Heart left ventricle (tissue), 16 donors: ENCODE measurements around the gene ZDHHC20. TPM values are rescaled to one million over a fixed set of nuclear protein-coding genes. Genes with fewer than 3 reads are reported as not detected.

ENCODE experiments used
- ATAC-seq, 4 donors: fragments of 200-7000 bp; cut with Tn5 transposase; one replicate each; pipeline ENCODE4 v1.9.1; 2020 to 2022; ENCODE audit warnings: moderate library complexity in 4 of 4, mild to moderate bottlenecking in 3 of 4, moderate number of reproducible peaks in 1 of 4
- DNase-seq, 5 donors: peaks; one replicate each; pipeline ENCODE4 v3.0.0-alpha.2; 2020
- H3K27ac ChIP-seq, 12 donors: fragments of 200-600 bp; sonication (generic) in 4 of 12; one replicate each; pipeline versions ENCODE4 v1.5.0 to v1.8.0; 2016 to 2022; ENCODE audit warnings: mild to moderate bottlenecking in 2 of 12
- H3K27me3 ChIP-seq, 9 donors: fragments of 200-600 bp; sonication (generic) in 2 of 9; one replicate each; pipeline versions ENCODE4 v1.5.1 to v1.8.0; 2016 to 2022; ENCODE audit warnings: mild to moderate bottlenecking in 3 of 9
- H3K36me3 ChIP-seq, 9 donors: fragments of 200-600 bp; sonication (generic) in 2 of 9; one replicate each; pipeline versions ENCODE4 v1.5.0 to v1.8.0; 2018 to 2022; ENCODE audit warnings: mild to moderate bottlenecking in 2 of 9
- H3K4me1 ChIP-seq, 12 donors: fragments of 200-600 bp; sonication (generic) in 4 of 12; one replicate each; pipeline versions ENCODE4 v1.5.0 to v1.8.0; 2016 to 2022; ENCODE audit warnings: mild to moderate bottlenecking in 3 of 12
- H3K4me3 ChIP-seq, 12 donors: fragments of 200-600 bp; sonication (generic) in 4 of 12; one replicate each; pipeline versions ENCODE4 v1.5.0 to v1.8.0; 2017 to 2022; ENCODE audit warnings: mild to moderate bottlenecking in 9 of 12, moderate library complexity in 4 of 12
- H3K9me3 ChIP-seq, 12 donors: fragments of 200-600 bp; sonication (generic) in 4 of 12; one replicate each; pipeline versions ENCODE4 v1.5.0 to v1.8.0; 2016 to 2022; ENCODE audit warnings: mild to moderate bottlenecking in 1 of 12
- POLR2A ChIP-seq, 2 donors: fragments of 450-650 bp; IDR thresholded peaks; one replicate each; pipeline ENCODE4 v1.6.1; 2017; ENCODE audit warnings: antibody characterized with exemption in 2 of 2, mild to moderate bottlenecking in 2 of 2, moderate library complexity in 2 of 2
- WGBS, 4 donors: extraction: QIAGEN DNeasy Blood & Tissue Kit in 2 of 4; methylation state at CpG; one replicate each; pipeline versions ENCODE4 v1.1.5 to v1.1.7; 2013 to 2018; 5-methylcytosine and 5-hydroxymethylcytosine counted together
- intact Hi-C, 10 donors: fragments of 100-400 bp; cut with DNase I; formaldehyde crosslinking; loops; one replicate each; pipeline versions ENCODE4 v1.11.1 to v1.14.2; 2022
- polyA plus RNA-seq, 2 donors: library from polyadenylated mRNA; stranded (reverse); fragments of 200-250 nt; gene quantifications; one replicate each; pipeline ENCODE4 v1.2.3, GENCODE V29; 2013
- total RNA-seq, 9 donors: library from RNA; depleted of rRNA in 2 of 9; stranded (reverse); fragments of >200 nt in 2 of 9; fragmentation: NEBNext Ultra II Directional in 3 of 9; extraction: Animal tissue kit (Norgen Biotek cat#: 25700) in 3 of 9; gene quantifications; one replicate each; pipeline versions ENCODE4 v1.1.0 to v1.2.4, GENCODE V29; 2016 to 2023
- TF ChIP-seq, protein P1 (sequence below), 12 donors: fragments of 200-600 bp; sonication (generic) in 4 of 12; IDR thresholded peaks; one replicate each; pipeline versions ENCODE4 v1.5.0 to v1.8.0; 2018 to 2022; ENCODE audit warnings: antibody characterized with exemption in 12 of 12, mild to moderate bottlenecking in 5 of 12
- donor health status: ischemic (EF 13 %, LVEDD 7.1; RV severe dilation, severe dysfunction).
- donor health status: healthy with polysubstance abuse.
- donor health status: DM: no; HTN: yes; CAD: no.
- donor health status: DM: no; HTN: no; CAD: no.
- donor health status: ischemic (EF 25% LVEDD 6.9; RV normal size, moderate dysfunction).
- donor health status: ischemic (EF 25% LVEDD 5.7; RV mildly dilated, moderate dysfunction).
- donor health status: healthy.
- donor health status: DM: yes; HTN: yes; CAD: no.
- donor health status: ischemic (EF 35%, LVEDD 5.7; RV mildly dilated, moderate dysfunction).
- donor health status: nonischemic (EF 11% LVEDD 7.7; RV severe dilation, severe dysfunction).
- donor health status: DM: yes; HTN: yes; CAD: no.
- donor health status: PGD.
- donor health status: ischemic (EF 29% LVEDD 5.4; RV normal size, mild dysfunction).
- donor health status: nonischemic (EF 23%, LVEDD 6.1; RV moderate dilation, normal function).

Gene ZDHHC20
- total and polyA plus RNA-seq, 11 donors = 6.2 to 36.4 (median 16.8) TPM

DNA sequence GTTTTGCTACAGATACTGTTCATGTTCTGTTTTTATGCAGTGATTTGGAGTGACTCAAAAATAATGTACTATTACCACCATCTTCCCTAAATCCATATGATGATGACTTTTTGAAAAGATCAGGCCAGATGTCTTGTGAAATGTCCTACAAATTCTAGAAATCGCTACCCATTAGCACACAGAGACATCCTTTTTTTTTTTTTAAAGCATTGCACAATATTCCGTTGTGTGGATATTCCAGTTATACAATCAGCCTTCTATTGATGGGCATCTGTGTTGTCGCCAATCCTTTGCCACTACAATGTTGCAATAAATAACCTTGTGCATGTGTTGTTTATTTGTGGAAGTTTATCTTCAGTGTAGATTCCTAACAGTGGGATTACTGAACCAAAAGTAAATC, 24.5 kb downstream of the ZDHHC20 start:
- 90 to 92% (median 91%) methylated on average over 3 of the region's 3 CpGs for WGBS, 4 donors
- ATAC-seq = peak in 2 of 4 donors; percentile 13 to 43
- H3K4me1 ChIP-seq = peaks cover 0 to 50% (median 13%) of the 10 kb centered on the region in 12 donors

GRCh38 chr13:21429211-21429610, 29.9 kb downstream of the ZDHHC20 start:
- DNase-seq (no peak), ATAC-seq (no peak)
- Histone ChIP-seq H3K27me3 (no peaks in the 10 kb centered on the region), H3K9me3 (peaks cover 0 to 25% (median 11%) of the 10 kb centered on the region in 12 donors), H3K4me1 (peaks cover 0 to 18% (median 0%) of the 10 kb centered on the region in 12 donors), H3K27ac (no peak overlapping the region), H3K36me3 (no peaks in the 10 kb centered on the region), H3K4me3 (no peak overlapping the region)
- intact Hi-C loops = no loop called here
- TF ChIP-seq POLR2A (IDR thresholded peaks at IDR 0.05) = no peak
- TF ChIP-seq, protein P1, sequence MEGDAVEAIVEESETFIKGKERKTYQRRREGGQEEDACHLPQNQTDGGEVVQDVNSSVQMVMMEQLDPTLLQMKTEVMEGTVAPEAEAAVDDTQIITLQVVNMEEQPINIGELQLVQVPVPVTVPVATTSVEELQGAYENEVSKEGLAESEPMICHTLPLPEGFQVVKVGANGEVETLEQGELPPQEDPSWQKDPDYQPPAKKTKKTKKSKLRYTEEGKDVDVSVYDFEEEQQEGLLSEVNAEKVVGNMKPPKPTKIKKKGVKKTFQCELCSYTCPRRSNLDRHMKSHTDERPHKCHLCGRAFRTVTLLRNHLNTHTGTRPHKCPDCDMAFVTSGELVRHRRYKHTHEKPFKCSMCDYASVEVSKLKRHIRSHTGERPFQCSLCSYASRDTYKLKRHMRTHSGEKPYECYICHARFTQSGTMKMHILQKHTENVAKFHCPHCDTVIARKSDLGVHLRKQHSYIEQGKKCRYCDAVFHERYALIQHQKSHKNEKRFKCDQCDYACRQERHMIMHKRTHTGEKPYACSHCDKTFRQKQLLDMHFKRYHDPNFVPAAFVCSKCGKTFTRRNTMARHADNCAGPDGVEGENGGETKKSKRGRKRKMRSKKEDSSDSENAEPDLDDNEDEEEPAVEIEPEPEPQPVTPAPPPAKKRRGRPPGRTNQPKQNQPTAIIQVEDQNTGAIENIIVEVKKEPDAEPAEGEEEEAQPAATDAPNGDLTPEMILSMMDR (IDR thresholded peaks at IDR 0.05) = no peak
- WGBS, 4 donors = 60 to 88% (median 62%) methylated on average over 2 of the region's 2 CpGs

More for the DNA sequence above, 24.5 kb downstream of the ZDHHC20 start:
- Histone ChIP-seq H3K9me3 (peaks cover 0 to 33% (median 11%) of the 10 kb centered on the region in 12 donors), H3K27me3 (no peaks in the 10 kb centered on the region), H3K27ac (peak overlapping the region in 9 of 12 donors; percentile 60 to 92 (median 79)), H3K36me3 (no peaks in the 10 kb centered on the region), H3K4me3 (no peak overlapping the region)
- DNase-seq = no peak
- intact Hi-C loops = no loop called here
- TF ChIP-seq, protein P1 (IDR thresholded peaks at IDR 0.05) = no peak
- no peak for TF ChIP-seq POLR2A (IDR thresholded peaks at IDR 0.05)

DNA sequence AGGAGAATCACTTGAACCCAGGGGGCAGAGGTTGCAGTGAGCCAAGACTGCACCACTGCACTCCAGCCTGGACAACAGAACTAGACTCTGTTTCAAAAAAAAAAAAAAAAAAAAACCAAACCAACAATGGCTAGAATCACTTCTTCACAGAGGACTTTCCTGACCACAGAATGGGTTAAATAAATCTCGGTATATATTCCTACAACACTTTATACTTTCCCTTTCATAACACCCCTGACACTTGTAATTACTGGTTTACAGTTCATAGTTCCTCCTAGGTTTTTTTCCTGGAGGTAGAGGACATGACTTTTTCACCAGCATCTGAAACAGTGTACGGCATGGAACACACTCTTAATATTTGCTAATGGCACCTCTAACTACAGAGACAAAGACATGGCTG, 31.4 kb downstream of the ZDHHC20 start:
- intact Hi-C loops = no loop called here
- Histone ChIP-seq H3K4me3 (no peak overlapping the region), H3K27ac (no peak overlapping the region), H3K36me3 (no peaks in the 10 kb centered on the region), H3K9me3 (peaks cover 0 to 25% (median 11%) of the 10 kb centered on the region in 12 donors), H3K4me1 (peaks cover 0 to 11% (median 0%) of the 10 kb centered on the region in 12 donors), H3K27me3 (no peaks in the 10 kb centered on the region)
- DNase-seq (no peak), ATAC-seq (no peak)
- 82 to 92% (median 87%) methylated on average over 2 of the region's 2 CpGs for WGBS, 4 donors
- TF ChIP-seq, protein P1 (IDR thresholded peaks at IDR 0.05) = no peak
- TF ChIP-seq POLR2A (IDR thresholded peaks at IDR 0.05) = no peak

DNA sequence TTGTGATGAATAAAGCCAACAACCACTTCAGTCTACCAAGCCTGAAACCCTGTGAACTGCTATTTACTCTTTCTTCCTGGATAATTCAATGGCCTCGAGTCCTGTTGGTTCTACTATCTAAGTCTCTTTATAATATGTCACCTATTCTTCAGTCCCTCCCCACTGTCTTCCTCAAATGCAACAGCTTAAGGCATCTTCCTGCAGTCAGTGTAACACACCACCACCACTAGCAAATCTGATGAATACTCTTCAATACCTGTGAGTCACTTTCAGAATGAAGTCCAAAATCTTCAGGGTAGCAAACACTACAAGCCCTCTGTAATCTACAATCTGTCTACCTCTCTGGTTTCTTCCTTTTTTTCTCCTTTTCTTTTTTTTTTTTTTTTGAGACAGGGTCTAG, 32.9 kb downstream of the ZDHHC20 start:
- intact Hi-C loops = no loop called here
- no peaks in the 10 kb centered on the region for H3K27me3 ChIP-seq
- H3K4me3 ChIP-seq = no peak overlapping the region
- peaks cover 0 to 11% (median 0%) of the 10 kb centered on the region in 12 donors for H3K4me1 ChIP-seq
- H3K27ac ChIP-seq = no peak overlapping the region
- 58 to 80% (median 71%) methylated on average over 1 of the region's 1 CpG for WGBS, 4 donors
- H3K9me3 ChIP-seq = peaks cover 0 to 25% (median 11%) of the 10 kb centered on the region in 12 donors
- ATAC-seq (no peak), DNase-seq (no peak)
- no peaks in the 10 kb centered on the region for H3K36me3 ChIP-seq
- no peak for TF ChIP-seq POLR2A (IDR thresholded peaks at IDR 0.05)
- TF ChIP-seq, protein P1 (IDR thresholded peaks at IDR 0.05) = no peak
